Esophagus (tissue), 2 donors: Measurements from ENCODE around the gene IL4. TPM values are rescaled to one million over a fixed set of nuclear protein-coding genes. Genes with fewer than 3 reads are reported as not detected.

Experiments
- H3K27ac ChIP-seq, 2 donors: one replicate each; pipeline ENCODE4 v1.5.1; 2013; ENCODE audit warnings: low read depth in 2 of 2, mild to moderate bottlenecking in 2 of 2, inconsistent platforms in 1 of 2, low read length in 1 of 2, moderate library complexity in 1 of 2
- H3K27me3 ChIP-seq, 2 donors: one replicate each; pipeline ENCODE4 v1.6.1; 2013; ENCODE audit warnings: low read length in 2 of 2, control low read depth in 1 of 2, mild to moderate bottlenecking in 1 of 2; ENCODE audit not compliant: insufficient read depth in 2 of 2, control insufficient read depth in 1 of 2
- H3K36me3 ChIP-seq, 2 donors: one replicate each; pipeline ENCODE4 v1.6.1; 2013; ENCODE audit warnings: low read length in 1 of 2; ENCODE audit not compliant: control insufficient read depth in 2 of 2, insufficient read depth in 2 of 2
- H3K4me1 ChIP-seq, 2 donors: one replicate each; pipeline ENCODE4 v1.6.1; 2013; ENCODE audit warnings: low read length in 1 of 2; ENCODE audit not compliant: control insufficient read depth in 2 of 2, insufficient read depth in 2 of 2
- H3K4me3 ChIP-seq, 2 donors: one replicate each; pipeline ENCODE4 v1.5.1; 2013; ENCODE audit warnings: low read length in 2 of 2, mild to moderate bottlenecking in 2 of 2, low read depth in 1 of 2, moderate library complexity in 1 of 2
- H3K9me3 ChIP-seq, 2 donors: one replicate each; pipeline ENCODE4 v1.6.1; 2013; ENCODE audit warnings: mild to moderate bottlenecking in 2 of 2, low read depth in 1 of 2, low read length in 1 of 2, moderate library complexity in 1 of 2; ENCODE audit not compliant: control insufficient read depth in 2 of 2, insufficient read depth in 1 of 2
- WGBS, 2 donors: extraction: QIAGEN DNeasy Blood & Tissue Kit; methylation state at CpG; one replicate each; pipeline ENCODE4 v1.1.7; 2013; 5-methylcytosine and 5-hydroxymethylcytosine counted together
- polyA plus RNA-seq, 2 donors: library from polyadenylated mRNA; stranded (reverse); fragments of 200-250 nt; gene quantifications; one replicate each; pipeline ENCODE4 v1.2.3, GENCODE V29; 2013
- donor health status: healthy with polysubstance abuse.
- donor health status: Bipolar disorder and iron deficiency.

IL4 gene
- polyA plus RNA-seq, 2 donors, result not detected

DNA sequence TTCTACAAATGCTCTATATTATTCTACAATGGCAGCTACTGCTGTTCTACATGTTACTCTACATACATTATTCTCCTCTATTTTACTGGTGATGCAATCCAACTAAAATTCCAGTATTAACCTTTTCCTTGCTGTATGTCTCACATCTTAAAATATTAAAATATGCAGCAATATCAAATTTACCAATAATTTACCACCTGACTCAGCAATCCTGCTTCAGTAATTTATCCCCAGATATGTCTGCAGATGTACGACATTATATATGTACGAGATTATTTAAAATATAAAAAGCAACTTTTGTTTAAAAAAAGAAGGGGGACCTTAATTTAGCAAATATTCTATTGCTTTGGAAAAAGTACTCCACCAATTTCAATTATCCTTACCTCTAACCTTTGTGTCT is 52.0 kb downstream of the IL4 start:
- Histone ChIP-seq H3K27ac (no peak overlapping the region), H3K4me3 (no peak overlapping the region), H3K4me1 (no peaks in the 10 kb centered on the region), H3K36me3 (no peaks in the 10 kb centered on the region), H3K9me3 (no peaks in the 10 kb centered on the region), H3K27me3 (no peaks in the 10 kb centered on the region)
- WGBS, 2 donors, result 96 to 97% methylated on average over 2 of the region's 2 CpGs

DNA sequence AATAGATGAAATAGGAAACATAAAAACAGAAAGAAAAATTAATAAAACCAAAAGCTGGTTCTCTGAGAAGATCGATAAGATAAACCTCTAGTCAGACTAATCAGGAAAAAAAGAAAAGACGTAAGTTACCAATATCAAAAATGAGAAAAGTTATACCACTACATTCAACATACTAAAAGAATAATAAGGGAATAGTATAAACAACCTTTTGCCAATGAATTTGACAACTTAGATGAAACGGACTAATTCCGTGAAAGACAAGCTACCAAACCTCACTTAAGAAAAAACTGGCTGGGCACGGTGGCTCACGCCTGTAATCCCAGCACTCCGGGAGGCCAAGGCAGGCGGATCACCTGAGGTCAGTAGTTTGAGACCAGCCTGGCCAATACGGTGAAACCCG is 56.1 kb downstream of the IL4 start:
- Histone ChIP-seq H3K4me1 (no peaks in the 10 kb centered on the region), H3K36me3 (no peaks in the 10 kb centered on the region), H3K27ac (no peak overlapping the region), H3K9me3 (no peaks in the 10 kb centered on the region), H3K4me3 (no peak overlapping the region), H3K27me3 (no peaks in the 10 kb centered on the region)
- 93 to 97% methylated on average over 10 of the region's 10 CpGs for WGBS, 2 donors

Other genes starting within 250 kb of the IL4 start
- 10 to 100 TPM in 1 of 2 donors, 1 to 10 TPM in 1; 7.5 to 14.2 TPM for gene IRF1, start 183.2 kb upstream of the IL4 start, polyA plus RNA-seq
- gene IL5, start 130.5 kb upstream of the IL4 start, polyA plus RNA-seq, result not detected
- gene RAD50, start 117.0 kb upstream of the IL4 start, polyA plus RNA-seq, result 1 to 10 TPM; 6.2 to 8.5 TPM
- not detected for gene IL13, start 15.8 kb upstream of the IL4 start, polyA plus RNA-seq
- gene KIF3A, start 63.6 kb downstream of the IL4 start, polyA plus RNA-seq, result 1 to 10 TPM; 2.0 to 2.4 TPM
- under 1 TPM; 0.04 to 0.05 TPM for gene CCNI2, start 73.4 kb downstream of the IL4 start, polyA plus RNA-seq
- gene SEPTIN8, start 103.2 kb downstream of the IL4 start, polyA plus RNA-seq, result 10 to 100 TPM; 22.1 to 23.3 TPM
- gene SOWAHA, start 139.3 kb downstream of the IL4 start, polyA plus RNA-seq, result under 1 TPM; 0.07 to 0.18 TPM
- 1 to 10 TPM; 3.3 to 5.6 TPM for gene SHROOM1, start 156.7 kb downstream of the IL4 start, polyA plus RNA-seq
- under 1 TPM; 0.16 to 0.55 TPM for gene GDF9, start 192.5 kb downstream of the IL4 start, polyA plus RNA-seq
- 100 to 1,000 TPM; 351 to 424 TPM for gene UQCRQ, start 192.7 kb downstream of the IL4 start, polyA plus RNA-seq
- 1 to 10 TPM in 1 of 2 donors, under 1 TPM in 1; 0.73 to 2.2 TPM for gene LEAP2, start 199.7 kb downstream of the IL4 start, polyA plus RNA-seq